Adrenal gland (tissue), 12 donors: ENCODE results near the gene WFDC9. TPM values are rescaled to one million over a fixed set of nuclear protein-coding genes. Genes with fewer than 3 reads are reported as not detected.

Experiments
- DNase-seq, 7 donors: peaks; one replicate each; pipeline ENCODE4 v3.0.0-alpha.2; 2019 to 2020
- H3K27ac ChIP-seq, 5 donors: fragments of 200-600 bp; sonication (generic) in 4 of 5; 1 replicate in 3 of 5; 2 replicates in 2 of 5; pipeline versions ENCODE4 v1.5.1 to v1.8.0; 2016 to 2020; ENCODE audit warnings: mild to moderate bottlenecking in 1 of 5
- H3K27me3 ChIP-seq: fragments of 200-600 bp; 2 replicates; pipeline ENCODE4 v1.8.0; 2021
- H3K36me3 ChIP-seq, 2 donors: fragments of 200-600 bp; replicated peaks in 1 of 2; 1 replicate in 1 of 2; 2 replicates in 1 of 2; pipeline versions ENCODE4 v1.5.1 to v1.8.0; 2018 to 2022
- H3K4me1 ChIP-seq, 2 donors: fragments of 200-600 bp; replicated peaks in 1 of 2; 1 replicate in 1 of 2; 2 replicates in 1 of 2; pipeline versions ENCODE4 v1.5.1 to v1.8.0; 2018 to 2021
- H3K4me3 ChIP-seq, 4 donors: fragments of 200-600 bp; sonication (generic) in 3 of 4; one replicate each; pipeline ENCODE4 v1.5.1; 2016 to 2018
- H3K9me3 ChIP-seq, 3 donors: fragments of 200-600 bp; sonication (generic) in 1 of 3; replicated peaks in 1 of 3; 1 replicate in 2 of 3; 2 replicates in 1 of 3; pipeline versions ENCODE4 v1.5.1 to v1.8.0; 2016 to 2021
- POLR2A ChIP-seq, 2 donors: fragments of 450-650 bp; IDR thresholded peaks; one replicate each; pipeline ENCODE4 v1.6.1; 2017; ENCODE audit warnings: antibody characterized with exemption in 2 of 2, mild to moderate bottlenecking in 2 of 2, moderate library complexity in 1 of 2
- WGBS, 4 donors: extraction: QIAGEN DNeasy Blood & Tissue Kit in 2 of 4; methylation state at CpG; one replicate each; pipeline versions ENCODE4 v1.1.5 to v1.1.7; 2013 to 2017; 5-methylcytosine and 5-hydroxymethylcytosine counted together
- intact Hi-C, 2 donors: fragments of 100-400 bp; cut with DNase I; formaldehyde crosslinking; loops; one replicate each; pipeline versions ENCODE4 v1.14.1 to v1.15.0; 2022 to 2023
- polyA plus RNA-seq, 3 donors: library from polyadenylated mRNA; stranded (reverse); fragments of 200-250 nt in 2 of 3; fragments of 350-450 nt in 1 of 3; fragmentation: Illumina TruSeq in 1 of 3; extraction: RNeasy Lipid Tissue Mini Kit (QIAGEN cat#74804) in 1 of 3; gene quantifications; one replicate each; pipeline ENCODE4 v1.2.3, GENCODE V29; 2013 to 2014
- total RNA-seq, 9 donors: library from RNA; depleted of rRNA in 4 of 9; stranded (reverse); fragments of >200 nt in 4 of 9; fragments of 120-200 nt in 1 of 9; fragmentation: NEBNext Ultra II Directional in 1 of 9; extraction: Animal tissue kit (Norgen Biotek cat#: 25700) in 1 of 9; gene quantifications; one replicate each; pipeline versions ENCODE4 v1.1.0 to v1.2.4, GENCODE V29; 2013 to 2023
- TF ChIP-seq, protein P1 (sequence below), 6 experiments: fragments of 450-650 bp in 4 of 6; fragments of 200-600 bp in 2 of 6; sonication (generic) in 1 of 6; IDR thresholded peaks; 1 replicate in 5 of 6; 2 replicates in 1 of 6; pipeline versions ENCODE4 v1.5.1 to v1.8.0; 2016 to 2021; ENCODE audit warnings: antibody characterized with exemption in 6 of 6, mild to moderate bottlenecking in 2 of 6, moderate library complexity in 1 of 6
- donor health status: healthy with polysubstance abuse.
- donor health status: Bipolar disorder and iron deficiency.
- donor health status: DM: yes; HTN: yes; CAD: no.
- donor health status: DM: no; HTN: no; CAD: no.
- donor health status: DM: no; HTN: no; CAD: no.
- donor health status: DM: yes; HTN: yes; CAD: no.

WFDC9 gene
- total and polyA plus RNA-seq, 12 donors: not detected

DNA sequence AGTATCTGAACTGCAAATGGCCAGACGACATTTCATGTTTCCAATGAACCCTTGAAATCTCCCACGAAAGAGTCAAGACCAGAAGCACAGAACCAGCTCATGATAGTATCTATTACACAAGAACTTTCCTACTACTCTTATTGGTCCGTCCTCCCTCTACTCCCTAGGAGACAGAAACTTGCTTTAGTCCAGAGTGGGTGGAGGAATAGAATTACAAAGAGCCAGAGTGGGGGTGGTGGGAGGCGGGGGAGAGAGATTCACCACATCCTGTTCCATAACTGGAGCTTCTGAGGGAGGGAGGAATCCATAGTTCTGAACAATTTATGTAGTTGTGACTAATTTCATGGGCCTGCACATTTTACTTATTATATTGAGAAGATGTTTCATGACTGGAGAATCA, 20.0 kb downstream of the WFDC9 start:
- DNase-seq: no peak
- Histone ChIP-seq H3K27ac (no peak overlapping the region), H3K4me3 (no peak overlapping the region), H3K36me3 (no peaks in the 10 kb centered on the region), H3K4me1 (no peaks in the 10 kb centered on the region), H3K27me3 (no peaks in the 10 kb centered on the region), H3K9me3 (no peaks in the 10 kb centered on the region)
- no peak for TF ChIP-seq POLR2A (IDR thresholded peaks at IDR 0.05)
- TF ChIP-seq, protein P1, sequence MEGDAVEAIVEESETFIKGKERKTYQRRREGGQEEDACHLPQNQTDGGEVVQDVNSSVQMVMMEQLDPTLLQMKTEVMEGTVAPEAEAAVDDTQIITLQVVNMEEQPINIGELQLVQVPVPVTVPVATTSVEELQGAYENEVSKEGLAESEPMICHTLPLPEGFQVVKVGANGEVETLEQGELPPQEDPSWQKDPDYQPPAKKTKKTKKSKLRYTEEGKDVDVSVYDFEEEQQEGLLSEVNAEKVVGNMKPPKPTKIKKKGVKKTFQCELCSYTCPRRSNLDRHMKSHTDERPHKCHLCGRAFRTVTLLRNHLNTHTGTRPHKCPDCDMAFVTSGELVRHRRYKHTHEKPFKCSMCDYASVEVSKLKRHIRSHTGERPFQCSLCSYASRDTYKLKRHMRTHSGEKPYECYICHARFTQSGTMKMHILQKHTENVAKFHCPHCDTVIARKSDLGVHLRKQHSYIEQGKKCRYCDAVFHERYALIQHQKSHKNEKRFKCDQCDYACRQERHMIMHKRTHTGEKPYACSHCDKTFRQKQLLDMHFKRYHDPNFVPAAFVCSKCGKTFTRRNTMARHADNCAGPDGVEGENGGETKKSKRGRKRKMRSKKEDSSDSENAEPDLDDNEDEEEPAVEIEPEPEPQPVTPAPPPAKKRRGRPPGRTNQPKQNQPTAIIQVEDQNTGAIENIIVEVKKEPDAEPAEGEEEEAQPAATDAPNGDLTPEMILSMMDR (IDR thresholded peaks at IDR 0.05): no peak
- intact Hi-C loops: no loop called here
- 49 to 58% (median 55%) methylated on average over 4 of the region's 4 CpGs for WGBS, 4 donors

DNA sequence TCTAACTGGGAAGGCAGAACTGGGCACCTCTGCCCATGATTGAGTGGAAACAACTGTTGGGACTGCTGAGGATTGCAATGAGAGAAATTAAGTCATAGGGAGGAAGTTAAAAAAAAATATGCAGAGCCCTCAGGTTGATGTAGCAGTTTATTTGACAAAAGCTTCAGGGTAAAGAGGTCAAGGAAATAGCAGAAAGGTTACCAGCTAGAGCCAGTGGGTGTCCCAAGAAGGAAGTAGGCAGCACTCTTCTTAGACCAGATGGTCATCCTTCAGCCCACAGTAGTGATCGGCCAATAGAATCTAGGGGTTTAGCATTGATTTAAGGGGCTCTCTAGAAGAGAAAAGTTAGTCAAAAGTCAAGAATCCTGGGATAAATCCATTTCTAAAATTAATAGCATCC, 23.3 kb downstream of the WFDC9 start:
- Histone ChIP-seq H3K4me3 (no peak overlapping the region), H3K36me3 (no peaks in the 10 kb centered on the region), H3K27ac (no peak overlapping the region), H3K9me3 (no peaks in the 10 kb centered on the region), H3K4me1 (no peaks in the 10 kb centered on the region), H3K27me3 (no peaks in the 10 kb centered on the region)
- DNase-seq: no peak
- intact Hi-C loops: no loop called here
- WGBS, 4 donors: 64 to 84% (median 76%) methylated on average over 1 of the region's 1 CpG
- TF ChIP-seq, protein P1 (IDR thresholded peaks at IDR 0.05): no peak
- TF ChIP-seq POLR2A (IDR thresholded peaks at IDR 0.05): no peak

DNA sequence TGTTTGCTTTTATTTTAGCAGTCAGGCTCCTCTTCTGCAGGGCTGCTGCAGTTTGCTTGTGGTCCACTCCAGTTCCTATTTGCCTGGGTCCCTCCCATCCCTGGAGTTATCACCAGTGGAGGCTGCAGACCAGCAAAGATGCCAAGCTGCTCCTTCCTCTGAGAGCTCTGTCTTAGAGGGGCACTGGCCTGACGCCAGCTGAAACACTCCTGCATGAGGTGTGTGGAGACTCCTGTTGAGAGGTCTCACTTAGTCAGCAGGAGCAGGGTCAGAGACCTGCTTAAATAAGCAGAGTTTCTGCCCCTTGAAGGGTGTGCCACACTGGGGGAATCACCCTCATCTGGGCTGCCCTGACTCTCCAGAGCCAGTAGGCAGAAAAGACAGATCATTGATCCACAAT, 35.8 kb downstream of the WFDC9 start:
- no peaks in the 10 kb centered on the region for H3K4me1 ChIP-seq
- TF ChIP-seq, protein P1 (IDR thresholded peaks at IDR 0.05): no peak
- no peak for TF ChIP-seq POLR2A (IDR thresholded peaks at IDR 0.05)
- no peak overlapping the region for H3K27ac ChIP-seq
- H3K27me3 ChIP-seq: peaks cover 18% of the 10 kb centered on the region
- H3K9me3 ChIP-seq: no peaks in the 10 kb centered on the region
- intact Hi-C loops: no loop called here
- 13 to 50% (median 38%) methylated on average over 1 of the region's 1 CpG for WGBS, 4 donors
- H3K36me3 ChIP-seq: no peaks in the 10 kb centered on the region
- no peak overlapping the region for H3K4me3 ChIP-seq
- DNase-seq: no peak

DNA sequence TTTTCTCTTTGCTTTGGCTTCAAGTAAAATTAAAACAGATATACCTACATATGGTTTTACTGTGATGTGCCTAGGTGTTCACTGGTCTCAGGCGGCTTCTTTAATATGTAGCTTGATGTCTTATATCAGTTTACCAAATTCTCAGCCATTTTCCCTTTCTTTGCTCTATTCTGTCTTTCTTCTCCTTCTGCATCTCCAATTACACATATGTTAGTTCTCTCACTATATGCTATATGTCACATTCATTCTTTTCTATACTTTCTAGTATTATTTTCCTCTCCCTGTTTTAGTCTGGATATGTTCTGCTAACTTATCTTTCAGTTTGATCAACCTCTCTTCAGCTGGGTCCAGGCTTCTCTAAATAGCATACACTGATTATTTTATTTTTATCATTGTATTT, 37.6 kb downstream of the WFDC9 start:
- no peak overlapping the region for H3K27ac ChIP-seq
- H3K36me3 ChIP-seq: no peaks in the 10 kb centered on the region
- peaks cover 18% of the 10 kb centered on the region for H3K27me3 ChIP-seq
- no peak for DNase-seq
- no peak overlapping the region for H3K4me3 ChIP-seq
- H3K4me1 ChIP-seq: no peaks in the 10 kb centered on the region
- TF ChIP-seq POLR2A (IDR thresholded peaks at IDR 0.05): no peak
- TF ChIP-seq, protein P1 (IDR thresholded peaks at IDR 0.05): no peak
- no peaks in the 10 kb centered on the region for H3K9me3 ChIP-seq
- 29 to 84% (median 40%) methylated on average over 1 of the region's 1 CpG for WGBS, 4 donors
- intact Hi-C loops: no loop called here
